Epithelial cell of proximal tubule (primary cell): Measurements from ENCODE around the gene PSKH1. TPM values are rescaled to one million over a fixed set of nuclear protein-coding genes. Genes with fewer than 3 reads are reported as not detected.
"Not testable (repeated sequence)": the region's sequence is repeated elsewhere in the genome, so short reads cannot be mapped to it uniquely, and the experiment has no call there.

Experiments
- DNase-seq: peaks from one replicate; pipeline ENCODE4 v3.0.0-alpha.2; 2011; ENCODE audit warnings: low read depth
- H3K4me3 ChIP-seq: 2 replicates; pipeline ENCODE4 v1.5.1; 2011; ENCODE audit warnings: low read depth, mild to moderate bottlenecking, low read length
- CTCF ChIP-seq: conservative IDR thresholded peaks from 2 replicates; pipeline ENCODE4 v1.5.1; 2012; ENCODE audit warnings: low read depth, mild to moderate bottlenecking, low read length
- total RNA-seq: library from RNA; depleted of rRNA; stranded (reverse); fragments of >200 nt; gene quantifications from 2 replicates; pipeline ENCODE4 v1.2.3, GENCODE V29; 2015

PSKH1 gene
- total RNA-seq, 1 donor from 2014 or later: 6.7 TPM

- no peak for TF ChIP-seq CTCF
- H3K4me3 ChIP-seq: no peak overlapping the region
- no peak for DNase-seq
Observed at GRCh38 chr16:67901734-67902133, 8.7 kb downstream of the PSKH1 start.

- no peak overlapping the region for H3K4me3 ChIP-seq
- TF ChIP-seq CTCF: no peak
- no peak for DNase-seq
Observed at GRCh38 chr16:67902831-67903230, 9.8 kb downstream of the PSKH1 start.

- DNase-seq: no peak
- no peak overlapping the region for H3K4me3 ChIP-seq
- no peak for TF ChIP-seq CTCF
Observed at GRCh38 chr16:67907397-67908180, 14.5 kb downstream of the PSKH1 start.

- no peak for DNase-seq
- no peak overlapping the region for H3K4me3 ChIP-seq
- TF ChIP-seq CTCF: no peak
Observed at GRCh38 chr16:67909056-67909742, 16.1 kb downstream of the PSKH1 start.

- no peak for DNase-seq
- no peak overlapping the region for H3K4me3 ChIP-seq
- TF ChIP-seq CTCF: no peak
Observed at GRCh38 chr16:67910158-67910557, 17.1 kb downstream of the PSKH1 start.

GRCh38 chr16:67914758-67915495 lies 21.9 kb downstream of the PSKH1 start:
- DNase-seq: no peak
- no peak for TF ChIP-seq CTCF
- no peak overlapping the region for H3K4me3 ChIP-seq

GRCh38 chr16:67915496-67915769 lies 22.4 kb downstream of the PSKH1 start:
- H3K4me3 ChIP-seq, DNase-seq: not testable (repeated sequence)
